Body of pancreas (tissue), 4 donors: ENCODE data around the gene ANKRD33. TPM values are rescaled to one million over a fixed set of nuclear protein-coding genes. Genes with fewer than 3 reads are reported as not detected.
A peak's percentile ranks its signal among the peaks of the same experiment; 100 is the strongest.

Experiments used
- ATAC-seq: fragments of 150-250 bp; one replicate; pipeline ENCODE4 v1.9.1; 2016
- DNase-seq, 4 donors: peaks; one replicate each; pipeline ENCODE4 v3.0.0-alpha.2; 2019
- H3K27ac ChIP-seq, 4 donors: fragments of 200-600 bp; sonication (generic); 1 replicate in 3 of 4; 2 replicates in 1 of 4; pipeline versions ENCODE4 v1.5.1 to v1.6.1; 2016 to 2019; ENCODE audit warnings: mild to moderate bottlenecking in 1 of 4, mixed read lengths in 1 of 4, moderate library complexity in 1 of 4
- H3K27me3 ChIP-seq, 2 donors: fragments of 200-600 bp; sonication (generic); one replicate each; pipeline ENCODE4 v1.6.0; 2016; ENCODE audit warnings: mild to moderate bottlenecking in 1 of 2
- H3K36me3 ChIP-seq, 2 donors: fragments of 200-600 bp; sonication (generic); replicated peaks in 1 of 2; 2 replicates each; pipeline ENCODE4 v1.5.1; 2016; ENCODE audit warnings: low read depth in 2 of 2; ENCODE audit not compliant: insufficient read depth in 1 of 2
- H3K4me1 ChIP-seq: fragments of 200-600 bp; sonication (generic); one replicate; pipeline ENCODE4 v1.6.0; 2016
- H3K4me3 ChIP-seq, 2 donors: fragments of 200-600 bp; sonication (generic); 1 replicate in 1 of 2; 2 replicates in 1 of 2; pipeline ENCODE4 v1.5.1; 2016 to 2019
- H3K9me3 ChIP-seq, 3 donors: fragments of 200-600 bp; sonication (generic); 1 replicate in 2 of 3; 2 replicates in 1 of 3; pipeline ENCODE4 v1.5.1; 2016
- POLR2A ChIP-seq, 3 donors: fragments of 450-650 bp; IDR thresholded peaks; one replicate each; pipeline ENCODE4 v1.6.1; 2016; ENCODE audit warnings: antibody characterized with exemption in 3 of 3, mild to moderate bottlenecking in 2 of 3
- WGBS, 2 donors: methylation state at CpG; one replicate each; pipeline ENCODE4 v1.1.5; 2017; 5-methylcytosine and 5-hydroxymethylcytosine counted together
- intact Hi-C: fragments of 100-400 bp; cut with DNase I; formaldehyde crosslinking; loops from one replicate; pipeline ENCODE4 v1.15.1; 2023
- total RNA-seq, 2 donors: library from RNA; depleted of rRNA; stranded (reverse); fragments of >200 nt; gene quantifications; one replicate each; pipeline ENCODE4 v1.1.0, GENCODE V29; 2016
- TF ChIP-seq, protein P1 (sequence below), 7 experiments: fragments of 450-650 bp in 4 of 7; fragments of 200-600 bp in 3 of 7; sonication (generic) in 3 of 7; IDR thresholded peaks; one replicate each; pipeline ENCODE4 v1.5.1; 2016 to 2019; ENCODE audit warnings: antibody characterized with exemption in 7 of 7

Gene ANKRD33
- total RNA-seq, 2 donors from 2014 or later: not detected

DNA sequence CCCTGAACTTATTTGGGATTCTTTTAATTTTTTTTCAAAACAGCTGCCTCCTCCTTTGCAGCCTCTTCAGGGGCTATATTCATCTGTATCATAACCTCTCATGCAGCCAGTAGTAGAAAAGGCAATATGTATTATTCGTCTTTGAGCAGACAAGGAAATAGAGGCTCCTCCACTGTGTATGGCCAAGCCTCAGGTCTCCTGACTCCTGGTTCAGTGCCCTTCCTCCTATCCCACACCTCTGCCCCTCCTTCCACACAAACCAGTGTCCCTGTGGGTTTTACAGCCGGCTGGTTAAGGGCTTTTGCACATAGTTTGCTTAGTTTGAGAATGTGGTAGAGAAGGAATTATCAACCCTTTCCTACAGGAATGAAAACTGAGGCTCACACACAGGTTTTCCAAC lies 10.6 kb downstream of the ANKRD33 start:
- Histone ChIP-seq H3K27ac (peak overlapping the region in 1 of 4 donors; percentile 2), H3K4me1 (no peaks in the 10 kb centered on the region), H3K27me3 (no peaks in the 10 kb centered on the region), H3K4me3 (no peak overlapping the region), H3K36me3 (no peaks in the 10 kb centered on the region), H3K9me3 (no peaks in the 10 kb centered on the region)
- DNase-seq (no peak), ATAC-seq (no peak)
- TF ChIP-seq, protein P1, sequence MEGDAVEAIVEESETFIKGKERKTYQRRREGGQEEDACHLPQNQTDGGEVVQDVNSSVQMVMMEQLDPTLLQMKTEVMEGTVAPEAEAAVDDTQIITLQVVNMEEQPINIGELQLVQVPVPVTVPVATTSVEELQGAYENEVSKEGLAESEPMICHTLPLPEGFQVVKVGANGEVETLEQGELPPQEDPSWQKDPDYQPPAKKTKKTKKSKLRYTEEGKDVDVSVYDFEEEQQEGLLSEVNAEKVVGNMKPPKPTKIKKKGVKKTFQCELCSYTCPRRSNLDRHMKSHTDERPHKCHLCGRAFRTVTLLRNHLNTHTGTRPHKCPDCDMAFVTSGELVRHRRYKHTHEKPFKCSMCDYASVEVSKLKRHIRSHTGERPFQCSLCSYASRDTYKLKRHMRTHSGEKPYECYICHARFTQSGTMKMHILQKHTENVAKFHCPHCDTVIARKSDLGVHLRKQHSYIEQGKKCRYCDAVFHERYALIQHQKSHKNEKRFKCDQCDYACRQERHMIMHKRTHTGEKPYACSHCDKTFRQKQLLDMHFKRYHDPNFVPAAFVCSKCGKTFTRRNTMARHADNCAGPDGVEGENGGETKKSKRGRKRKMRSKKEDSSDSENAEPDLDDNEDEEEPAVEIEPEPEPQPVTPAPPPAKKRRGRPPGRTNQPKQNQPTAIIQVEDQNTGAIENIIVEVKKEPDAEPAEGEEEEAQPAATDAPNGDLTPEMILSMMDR (IDR thresholded peaks at IDR 0.05): no peak
- TF ChIP-seq POLR2A (IDR thresholded peaks at IDR 0.05): no peak
- WGBS, 2 donors: 70 to 84% methylated on average over 2 of the region's 2 CpGs
- intact Hi-C loops: no loop called here

DNA sequence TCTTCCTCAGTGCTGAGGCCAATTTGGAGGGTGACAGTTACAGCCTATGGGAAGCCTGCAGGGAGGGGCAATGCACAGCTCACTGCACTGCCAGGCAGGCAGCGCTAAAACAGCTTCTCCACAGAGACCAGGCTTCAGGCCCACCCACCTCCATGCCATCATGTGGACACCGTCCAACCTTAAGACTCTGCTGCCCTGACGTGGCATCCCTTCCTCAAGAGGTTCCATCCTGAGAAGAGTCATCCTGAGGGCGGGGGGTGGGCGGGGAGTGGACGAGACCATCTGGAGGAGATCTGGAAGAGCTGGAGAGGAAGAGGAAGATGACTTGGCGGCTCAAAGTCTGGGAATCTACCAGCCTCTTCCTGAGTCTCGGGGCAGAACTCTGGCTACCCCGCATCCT lies 11.0 kb downstream of the ANKRD33 start:
- Histone ChIP-seq H3K4me3 (no peak overlapping the region), H3K4me1 (no peaks in the 10 kb centered on the region), H3K27ac (peak overlapping the region in 1 of 4 donors; percentile 2), H3K36me3 (no peaks in the 10 kb centered on the region), H3K9me3 (no peaks in the 10 kb centered on the region), H3K27me3 (no peaks in the 10 kb centered on the region)
- TF ChIP-seq, protein P1 (IDR thresholded peaks at IDR 0.05): no peak
- peak; percentile 49 for ATAC-seq
- DNase-seq: no peak
- 79 to 90% methylated on average over 8 to 9 of the region's 9 CpGs for WGBS, 2 donors
- intact Hi-C loops: no loop called here

DNA sequence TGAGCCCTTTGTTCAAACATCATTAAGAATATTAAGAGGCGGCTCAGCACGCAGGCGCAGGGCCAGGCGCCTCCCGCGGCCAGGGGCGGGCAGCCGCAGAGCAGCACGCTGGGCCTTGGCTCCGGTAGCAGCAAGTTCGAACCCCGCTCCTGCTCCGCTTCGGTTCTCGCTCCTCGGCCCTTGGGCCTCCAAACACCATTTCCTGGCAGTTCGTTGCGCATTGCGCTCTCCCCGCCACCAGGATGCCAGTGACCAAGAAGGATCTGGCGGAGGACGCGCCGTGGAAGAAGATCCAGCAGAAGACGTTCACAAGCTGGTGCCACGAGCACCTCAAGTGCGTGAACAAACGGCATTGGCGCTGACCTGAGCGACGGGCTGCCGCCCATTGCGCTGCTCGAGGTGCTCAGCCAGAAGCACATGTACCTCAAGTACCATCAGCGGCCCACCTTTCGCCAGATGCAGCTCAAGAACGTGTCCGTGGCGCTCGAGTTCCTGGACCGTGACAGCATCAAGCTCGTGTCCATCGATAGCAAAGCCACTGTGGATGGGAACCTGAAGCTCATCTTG lies 12.5 kb downstream of the ANKRD33 start:
- intact Hi-C loops: no loop called here
- Histone ChIP-seq H3K36me3 (no peaks in the 10 kb centered on the region), H3K27me3 (no peaks in the 10 kb centered on the region), H3K4me1 (no peaks in the 10 kb centered on the region), H3K9me3 (no peaks in the 10 kb centered on the region), H3K4me3 (no peak overlapping the region), H3K27ac (no peak overlapping the region)
- 90 to 91% methylated on average over 26 to 42 of the region's 43 CpGs for WGBS, 2 donors
- ATAC-seq (no peak), DNase-seq (no peak)
- TF ChIP-seq, protein P1 (IDR thresholded peaks at IDR 0.05): no peak
- TF ChIP-seq POLR2A (IDR thresholded peaks at IDR 0.05): no peak

DNA sequence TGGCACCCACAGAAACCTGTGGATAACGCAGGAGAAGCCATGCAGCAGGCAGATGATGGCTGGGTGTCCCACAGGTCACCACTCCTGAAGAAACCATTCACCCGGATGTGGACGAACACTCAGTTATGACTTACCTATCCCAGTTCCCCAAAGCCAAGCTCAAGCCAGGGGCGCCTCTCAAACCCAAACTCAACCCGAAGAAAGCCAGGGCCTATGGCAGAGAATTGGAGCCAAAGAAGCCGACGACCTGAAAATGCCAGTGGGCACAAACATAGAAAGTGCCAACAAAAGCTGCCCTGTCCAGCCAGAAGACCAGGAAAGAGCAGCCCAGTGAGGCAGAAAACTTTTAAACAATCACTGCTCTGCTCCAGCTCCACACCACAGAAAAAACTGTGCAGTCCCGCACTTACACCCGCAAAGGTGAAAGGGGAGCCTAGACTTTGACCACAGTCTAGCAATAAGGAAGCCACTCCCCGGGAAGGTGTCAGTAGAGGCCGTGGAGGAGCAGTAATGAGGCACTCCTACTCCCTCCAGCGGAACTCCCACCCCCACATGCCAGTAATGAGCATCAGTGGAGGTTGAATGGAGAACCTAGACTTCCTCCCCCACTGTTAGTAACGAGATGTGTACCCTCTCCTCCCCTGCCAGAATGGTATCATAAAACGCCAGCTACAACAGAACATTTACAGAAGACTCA lies 13.4 kb downstream of the ANKRD33 start:
- ATAC-seq: no peak
- WGBS, 2 donors: 75 to 81% methylated on average over 12 to 14 of the region's 14 CpGs
- intact Hi-C loops: no loop called here
- Histone ChIP-seq H3K4me1 (no peaks in the 10 kb centered on the region), H3K27ac (no peak overlapping the region), H3K9me3 (no peaks in the 10 kb centered on the region), H3K27me3 (no peaks in the 10 kb centered on the region), H3K36me3 (no peaks in the 10 kb centered on the region), H3K4me3 (no peak overlapping the region)
- DNase-seq: no peak
- no peak for TF ChIP-seq POLR2A (IDR thresholded peaks at IDR 0.05)
- TF ChIP-seq, protein P1 (IDR thresholded peaks at IDR 0.05): no peak

DNA sequence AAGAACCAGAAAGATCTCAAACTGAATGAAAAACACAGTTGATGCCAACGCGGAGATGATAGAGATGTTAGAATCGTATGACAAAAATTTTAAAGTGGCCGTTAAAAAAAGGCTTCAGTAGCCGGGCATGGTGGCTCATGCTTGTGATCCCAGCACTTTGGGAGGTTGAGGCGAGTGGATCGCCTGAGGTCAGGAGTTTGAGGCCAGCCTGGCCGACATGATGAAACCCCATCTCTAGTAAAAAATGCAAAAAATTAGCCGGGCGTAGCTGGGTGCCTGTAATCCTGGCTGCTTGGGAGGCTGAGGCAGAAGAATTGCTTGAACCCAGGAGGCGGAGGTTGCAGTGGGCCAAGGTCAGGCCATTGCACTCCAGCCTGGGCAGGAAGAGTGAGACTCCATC lies 14.0 kb downstream of the ANKRD33 start:
- DNase-seq (no peak), ATAC-seq (no peak)
- H3K4me1 ChIP-seq: peaks cover 1% of the 10 kb centered on the region
- H3K27ac ChIP-seq: no peak overlapping the region
- no peaks in the 10 kb centered on the region for H3K27me3 ChIP-seq
- intact Hi-C loops: no loop called here
- H3K4me3 ChIP-seq: no peak overlapping the region
- WGBS, 2 donors: 86 to 90% methylated on average over 11 of the region's 11 CpGs
- no peaks in the 10 kb centered on the region for H3K9me3 ChIP-seq
- no peak for TF ChIP-seq POLR2A (IDR thresholded peaks at IDR 0.05)
- TF ChIP-seq, protein P1 (IDR thresholded peaks at IDR 0.05): no peak
- H3K36me3 ChIP-seq: no peaks in the 10 kb centered on the region
